Psoas muscle (tissue), 8 donors: ENCODE results near the gene CDH4. TPM values are rescaled to one million over a fixed set of nuclear protein-coding genes. Genes with fewer than 3 reads are reported as not detected.

Experiments used
- ATAC-seq, 4 donors: fragments of 200-7000 bp; cut with Tn5 transposase; one replicate each; pipeline ENCODE4 v1.9.1; 2020; ENCODE audit warnings: moderate library complexity in 3 of 4, mild to moderate bottlenecking in 2 of 4
- DNase-seq, 2 donors: peaks; one replicate each; pipeline ENCODE4 v3.0.0-alpha.2; 2020
- H3K27ac ChIP-seq: fragments of 200-600 bp; one replicate; pipeline ENCODE4 v1.8.0; 2022
- H3K27me3 ChIP-seq, 3 donors: fragments of 200-600 bp in 1 of 3; one replicate each; pipeline versions ENCODE4 v1.6.1 to v1.8.0; 2013 to 2022; ENCODE audit warnings: low read length in 2 of 3, mild to moderate bottlenecking in 2 of 3, moderate library complexity in 1 of 3; ENCODE audit not compliant: insufficient read depth in 3 of 3
- H3K36me3 ChIP-seq, 2 donors: fragments of 200-600 bp in 1 of 2; one replicate each; pipeline versions ENCODE4 v1.6.1 to v1.8.0; 2013 to 2022; ENCODE audit warnings: low read depth in 1 of 2, mild to moderate bottlenecking in 1 of 2, moderate library complexity in 1 of 2; ENCODE audit not compliant: insufficient read depth in 1 of 2
- H3K4me1 ChIP-seq: fragments of 200-600 bp; one replicate; pipeline ENCODE4 v1.8.0; 2022
- H3K4me3 ChIP-seq: fragments of 200-600 bp; one replicate; pipeline ENCODE4 v1.8.0; 2022; ENCODE audit warnings: mild to moderate bottlenecking
- H3K9me3 ChIP-seq: fragments of 200-600 bp; one replicate; pipeline ENCODE4 v1.8.0; 2022
- WGBS, 3 donors: extraction: QIAGEN DNeasy Blood & Tissue Kit; methylation state at CpG; one replicate each; pipeline versions ENCODE4 v1.1.6 to v1.1.7; 2013; 5-methylcytosine and 5-hydroxymethylcytosine counted together
- intact Hi-C, 2 donors: fragments of 100-400 bp; cut with DNase I; formaldehyde crosslinking; loops; one replicate each; pipeline versions ENCODE4 v1.11.0 to v1.14.2; 2022
- polyA plus RNA-seq, 3 donors: library from polyadenylated mRNA; stranded (reverse); fragments of 200-250 nt; gene quantifications; one replicate each; pipeline ENCODE4 v1.2.3, GENCODE V29; 2013
- total RNA-seq, 4 donors: library from RNA; stranded (reverse); fragmentation: NEBNext Ultra II Directional in 2 of 4; extraction: Animal tissue kit (Norgen Biotek cat#: 25700) in 2 of 4; gene quantifications; one replicate each; pipeline versions ENCODE4 v1.2.1 to v1.2.4, GENCODE V29; 2021 to 2023
- TF ChIP-seq, protein P1 (sequence below): fragments of 200-600 bp; IDR thresholded peaks from one replicate; pipeline ENCODE4 v1.8.0; 2022; ENCODE audit warnings: antibody characterized with exemption
- donor health status: healthy with polysubstance abuse.
- donor health status: DM: no; HTN: no; CAD: no; lungs with moderate emphysema.
- donor health status: Bipolar disorder and iron deficiency.
- donor health status: healthy.
- donor health status: DM: yes; HTN: yes; CAD: no.
- donor health status: DM: no; HTN: no; CAD: no.
- donor health status: DM: no; HTN: no; CAD: no.
- donor health status: DM: yes; HTN: yes; CAD: no.

Gene CDH4
- total and polyA plus RNA-seq, 7 donors: 0.26 to 1.0 (median 0.34) TPM

DNA sequence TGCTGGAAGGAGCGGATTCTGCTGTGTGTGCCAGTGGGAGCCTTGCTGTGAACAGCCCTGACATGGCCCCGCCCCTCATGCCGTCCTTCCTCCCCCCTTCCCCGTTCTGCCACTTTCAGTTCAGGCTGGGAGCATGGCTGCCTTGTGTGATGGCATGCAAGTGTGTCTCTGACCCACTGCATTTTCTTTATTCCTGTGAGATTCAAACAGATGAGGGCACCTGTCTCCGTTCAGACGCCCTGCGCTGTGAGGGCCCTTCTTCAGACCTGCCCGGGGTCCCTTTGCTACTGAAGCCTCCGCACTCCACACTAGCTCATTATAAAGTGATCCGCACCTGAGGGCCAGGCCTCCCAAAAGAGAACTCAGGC is 725.3 kb downstream of the CDH4 start:
- H3K36me3 ChIP-seq: peaks cover 4 to 40% of the 10 kb centered on the region in 2 donors
- intact Hi-C loops: no loop called here
- no peaks in the 10 kb centered on the region for H3K27me3 ChIP-seq
- H3K27ac ChIP-seq: no peak overlapping the region
- no peak for DNase-seq
- H3K4me3 ChIP-seq: no peak overlapping the region
- H3K4me1 ChIP-seq: no peaks in the 10 kb centered on the region
- no peak for ATAC-seq
- TF ChIP-seq, protein P1, sequence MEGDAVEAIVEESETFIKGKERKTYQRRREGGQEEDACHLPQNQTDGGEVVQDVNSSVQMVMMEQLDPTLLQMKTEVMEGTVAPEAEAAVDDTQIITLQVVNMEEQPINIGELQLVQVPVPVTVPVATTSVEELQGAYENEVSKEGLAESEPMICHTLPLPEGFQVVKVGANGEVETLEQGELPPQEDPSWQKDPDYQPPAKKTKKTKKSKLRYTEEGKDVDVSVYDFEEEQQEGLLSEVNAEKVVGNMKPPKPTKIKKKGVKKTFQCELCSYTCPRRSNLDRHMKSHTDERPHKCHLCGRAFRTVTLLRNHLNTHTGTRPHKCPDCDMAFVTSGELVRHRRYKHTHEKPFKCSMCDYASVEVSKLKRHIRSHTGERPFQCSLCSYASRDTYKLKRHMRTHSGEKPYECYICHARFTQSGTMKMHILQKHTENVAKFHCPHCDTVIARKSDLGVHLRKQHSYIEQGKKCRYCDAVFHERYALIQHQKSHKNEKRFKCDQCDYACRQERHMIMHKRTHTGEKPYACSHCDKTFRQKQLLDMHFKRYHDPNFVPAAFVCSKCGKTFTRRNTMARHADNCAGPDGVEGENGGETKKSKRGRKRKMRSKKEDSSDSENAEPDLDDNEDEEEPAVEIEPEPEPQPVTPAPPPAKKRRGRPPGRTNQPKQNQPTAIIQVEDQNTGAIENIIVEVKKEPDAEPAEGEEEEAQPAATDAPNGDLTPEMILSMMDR: no peak
- 91 to 97% (median 95%) methylated on average over 10 of the region's 10 CpGs for WGBS, 3 donors
- H3K9me3 ChIP-seq: no peaks in the 10 kb centered on the region

DNA sequence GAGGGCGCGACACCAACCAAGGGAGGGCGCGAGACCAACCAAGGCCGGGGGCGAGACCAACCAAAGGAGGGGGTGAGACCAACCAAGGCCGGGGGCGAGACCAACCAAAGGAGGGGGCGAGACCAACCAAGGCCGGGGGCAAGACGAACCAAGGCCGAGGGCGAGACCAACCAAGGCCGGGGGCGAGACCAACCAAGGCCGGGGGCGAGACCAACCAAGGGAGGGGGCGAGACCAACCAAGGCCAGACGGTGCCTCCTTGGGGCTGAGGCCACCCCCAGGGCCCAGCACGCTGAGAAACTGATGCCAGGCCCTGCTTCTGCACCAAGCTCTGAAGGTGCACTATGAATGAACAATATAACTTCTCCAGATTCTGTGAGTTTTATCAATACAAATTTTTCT is 726.4 kb downstream of the CDH4 start:
- TF ChIP-seq, protein P1: no peak
- Histone ChIP-seq H3K36me3 (peaks cover 0 to 29% of the 10 kb centered on the region in 2 donors), H3K9me3 (no peaks in the 10 kb centered on the region), H3K27me3 (no peaks in the 10 kb centered on the region), H3K4me1 (no peaks in the 10 kb centered on the region), H3K27ac (no peak overlapping the region), H3K4me3 (no peak overlapping the region)
- ATAC-seq: no peak
- DNase-seq: no peak
- intact Hi-C loops: no loop called here
- WGBS, 3 donors: 97 to 98% (median 98%) methylated on average over 18 to 20 of the region's 20 CpGs

DNA sequence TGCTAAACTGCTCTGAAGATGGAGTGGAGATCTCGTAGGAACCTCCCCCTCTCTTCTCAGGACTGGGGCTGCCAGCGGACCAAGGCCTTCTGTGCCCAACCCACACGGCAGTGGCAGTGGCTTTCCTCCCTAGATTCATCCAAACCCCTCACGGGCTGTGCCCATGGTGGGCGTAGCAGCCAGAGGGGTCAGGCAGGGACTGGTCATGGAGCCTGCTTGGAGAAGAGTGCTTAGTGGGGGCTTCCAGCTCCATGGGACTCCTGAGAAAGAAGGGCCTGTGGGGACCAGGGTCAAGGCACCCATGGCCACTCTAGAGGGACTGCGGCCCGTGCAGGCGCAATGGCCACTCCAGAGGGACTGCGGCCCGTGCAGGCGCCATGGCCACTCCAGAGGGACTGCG is 727.0 kb downstream of the CDH4 start:
- intact Hi-C loops: no loop called here
- ATAC-seq: no peak
- TF ChIP-seq, protein P1: no peak
- WGBS, 3 donors: 95 to 98% (median 96%) methylated on average over 12 of the region's 12 CpGs
- no peak for DNase-seq
- Histone ChIP-seq H3K9me3 (no peaks in the 10 kb centered on the region), H3K36me3 (peaks cover 0 to 23% of the 10 kb centered on the region in 2 donors), H3K4me3 (no peak overlapping the region), H3K27me3 (no peaks in the 10 kb centered on the region), H3K27ac (no peak overlapping the region), H3K4me1 (no peaks in the 10 kb centered on the region)

DNA sequence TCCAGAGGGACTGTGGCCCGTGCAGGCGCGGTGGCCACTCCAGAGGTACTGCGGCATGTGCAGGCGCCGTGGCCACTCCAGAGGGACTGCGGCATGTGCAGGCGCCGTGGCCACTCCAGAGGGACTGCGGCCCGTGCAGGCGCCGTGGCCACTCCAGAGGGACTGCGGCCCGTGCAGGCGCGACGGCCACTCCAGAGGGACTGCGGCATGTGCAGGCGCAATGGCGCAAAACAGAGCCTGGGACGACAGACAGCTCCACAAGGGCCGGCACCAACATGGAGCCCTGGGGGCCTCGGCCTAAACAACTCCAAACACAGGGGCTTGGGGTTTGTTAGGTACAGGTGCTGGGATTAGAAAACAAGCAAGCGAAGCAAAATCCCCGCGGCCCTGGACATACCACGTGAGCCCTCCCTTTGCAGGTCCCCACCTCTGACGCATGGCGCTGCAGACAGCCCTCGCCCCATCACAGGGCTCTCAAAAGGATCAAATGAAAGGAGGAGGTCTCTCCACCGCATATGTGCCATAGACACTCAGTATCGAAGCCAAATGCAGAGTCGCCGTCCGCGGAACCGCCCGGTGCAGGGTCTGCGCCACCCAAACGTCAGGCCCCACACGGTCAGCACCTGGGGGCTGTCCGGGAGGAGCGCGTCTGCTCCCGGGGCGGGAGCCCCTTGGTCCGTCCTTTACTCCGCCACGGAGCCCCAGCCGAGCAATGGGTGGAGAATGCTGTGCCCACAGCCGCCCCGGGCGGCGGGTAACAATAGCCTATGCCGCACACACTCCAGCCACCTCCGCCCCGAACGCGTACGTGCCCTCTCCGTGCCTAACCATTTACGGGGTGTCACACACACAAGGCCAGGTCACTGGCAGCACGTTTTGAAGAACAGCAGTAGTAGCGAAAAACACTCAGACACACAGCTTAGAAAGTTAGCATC is 727.9 kb downstream of the CDH4 start:
- TF ChIP-seq, protein P1: no peak
- H3K9me3 ChIP-seq: no peaks in the 10 kb centered on the region
- H3K27ac ChIP-seq: no peak overlapping the region
- H3K36me3 ChIP-seq: peaks cover 0 to 15% of the 10 kb centered on the region in 2 donors
- ATAC-seq (no peak), DNase-seq (no peak)
- H3K27me3 ChIP-seq: no peaks in the 10 kb centered on the region
- 94 to 97% (median 95%) methylated on average over 65 of the region's 65 CpGs for WGBS, 3 donors
- intact Hi-C loops: no loop called here
- H3K4me1 ChIP-seq: no peaks in the 10 kb centered on the region
- H3K4me3 ChIP-seq: no peak overlapping the region
